HEK293 (cell line): ENCODE results near the gene TEAD4.

Experiments used
- CTCF ChIP-seq: fragments of 450-650 bp; formaldehyde crosslinking; IDR thresholded peaks from 2 replicates; pipeline ENCODE4 v1.5.1; 2016; ENCODE audit warnings: missing biosample characterization, missing genetic modification characterization
- MZF1 ChIP-seq: fragments of 450-650 bp; formaldehyde crosslinking; IDR thresholded peaks from 2 replicates; pipeline ENCODE4 v1.5.1; 2017; ENCODE audit warnings: missing biosample characterization, missing genetic modification characterization, borderline replicate concordance

- TF ChIP-seq MZF1 (no peak), CTCF (no peak)
Measured at GRCh38 chr12:3035171-3035570, 76.0 kb downstream of the TEAD4 start.
